Tibial nerve (tissue), 4 donors: ENCODE data around the gene USP32. TPM values are rescaled to one million over a fixed set of nuclear protein-coding genes. Genes with fewer than 3 reads are reported as not detected.

Experiments
- DNase-seq, 2 donors: peaks; one replicate each; pipeline ENCODE4 v3.0.0-alpha.2; 2019; ENCODE audit warnings: low spot score in 2 of 2
- H3K27ac ChIP-seq, 4 donors: fragments of 200-600 bp; sonication (generic) in 3 of 4; one replicate each; pipeline ENCODE4 v1.5.1; 2017 to 2019; ENCODE audit warnings: mild to moderate bottlenecking in 1 of 4
- H3K27me3 ChIP-seq, 2 donors: fragments of 200-600 bp; sonication (generic) in 1 of 2; one replicate each; pipeline versions ENCODE4 v1.5.1 to v1.6.0; 2017 to 2019
- H3K36me3 ChIP-seq, 3 donors: fragments of 200-600 bp; sonication (generic); one replicate each; pipeline ENCODE4 v1.5.1; 2018 to 2019
- H3K4me1 ChIP-seq, 4 donors: fragments of 200-600 bp; sonication (generic) in 3 of 4; one replicate each; pipeline ENCODE4 v1.5.1; 2017 to 2019
- H3K4me3 ChIP-seq, 4 donors: fragments of 200-600 bp; sonication (generic) in 3 of 4; one replicate each; pipeline ENCODE4 v1.5.1; 2017 to 2019; ENCODE audit warnings: mild to moderate bottlenecking in 1 of 4, moderate library complexity in 1 of 4
- H3K9me3 ChIP-seq, 4 donors: fragments of 200-600 bp; sonication (generic) in 3 of 4; one replicate each; pipeline ENCODE4 v1.5.1; 2017 to 2019
- CTCF ChIP-seq, 5 experiments: fragments of 200-600 bp in 3 of 5; fragments of 450-650 bp in 2 of 5; sonication (generic) in 3 of 5; IDR thresholded peaks; one replicate each; pipeline ENCODE4 v1.5.1; 2016 to 2019; ENCODE audit warnings: antibody characterized with exemption in 5 of 5, mild to moderate bottlenecking in 3 of 5, moderate library complexity in 2 of 5
- EP300 ChIP-seq, 2 donors: sonication (generic); formaldehyde crosslinking; IDR thresholded peaks; one replicate each; pipeline ENCODE4 v1.6.1; 2017; ENCODE audit warnings: antibody characterized with exemption in 2 of 2, mild to moderate bottlenecking in 1 of 2
- POLR2A ChIP-seq, 2 donors: fragments of 450-650 bp; IDR thresholded peaks; one replicate each; pipeline ENCODE4 v1.6.1; 2017; ENCODE audit warnings: antibody characterized with exemption in 2 of 2, mild to moderate bottlenecking in 2 of 2, moderate library complexity in 2 of 2
- WGBS, 2 donors: methylation state at CpG; one replicate each; pipeline ENCODE4 v1.1.5; 2018; 5-methylcytosine and 5-hydroxymethylcytosine counted together
- total RNA-seq, 4 donors: library from RNA; depleted of rRNA; stranded (reverse); fragments of >200 nt; gene quantifications; one replicate each; pipeline ENCODE4 v1.1.0, GENCODE V29; 2016

The USP32 gene
- total RNA-seq, 4 donors from 2014 or later: 49.6 to 64.7 (median 56.5) TPM

- TF ChIP-seq EP300 (IDR thresholded peaks at IDR 0.05): no peak
- TF ChIP-seq POLR2A (IDR thresholded peaks at IDR 0.05): no peak
- TF ChIP-seq CTCF (IDR thresholded peaks at IDR 0.05): no peak
These were observed 142.6 kb downstream of the USP32 start for GRCh38 chr17:60249290-60249826.

GRCh38 chr17:60248618-60249289 lies 143.2 kb downstream of the USP32 start:
- H3K36me3 ChIP-seq: peaks cover 0 to 8% (median 0%) of the 10 kb centered on the region in 3 donors
- H3K27me3 ChIP-seq: no peaks in the 10 kb centered on the region
- DNase-seq: no peak
- no peak overlapping the region for H3K4me3 ChIP-seq
- H3K27ac ChIP-seq: no peak overlapping the region
- peaks cover 0 to 8% (median 0%) of the 10 kb centered on the region in 4 donors for H3K4me1 ChIP-seq
- H3K9me3 ChIP-seq: no peaks in the 10 kb centered on the region
- WGBS, 2 donors: 32 to 36% methylated on average over 5 of the region's 5 CpGs
- no peak for TF ChIP-seq POLR2A (IDR thresholded peaks at IDR 0.05)
- TF ChIP-seq EP300 (IDR thresholded peaks at IDR 0.05): no peak
- TF ChIP-seq CTCF (IDR thresholded peaks at IDR 0.05): no peak

More at GRCh38 chr17:60249290-60249826, 142.6 kb downstream of the USP32 start:
- Histone ChIP-seq H3K27ac (no peak overlapping the region), H3K4me1 (peaks cover 0 to 8% (median 0%) of the 10 kb centered on the region in 4 donors), H3K27me3 (no peaks in the 10 kb centered on the region), H3K9me3 (no peaks in the 10 kb centered on the region), H3K4me3 (no peak overlapping the region), H3K36me3 (peaks cover 0 to 12% (median 0%) of the 10 kb centered on the region in 3 donors)
- DNase-seq: no peak

- DNase-seq: no peak
- no peaks in the 10 kb centered on the region for H3K27me3 ChIP-seq
- H3K36me3 ChIP-seq: peaks cover 0 to 2% (median 0%) of the 10 kb centered on the region in 3 donors
- no peak overlapping the region for H3K27ac ChIP-seq
- no peaks in the 10 kb centered on the region for H3K9me3 ChIP-seq
- H3K4me3 ChIP-seq: no peak overlapping the region
- TF ChIP-seq CTCF (IDR thresholded peaks at IDR 0.05) (no peak), POLR2A (IDR thresholded peaks at IDR 0.05) (no peak), EP300 (IDR thresholded peaks at IDR 0.05) (no peak)
- 95 to 96% methylated on average over 7 of the region's 7 CpGs for WGBS, 2 donors
- peaks cover 0 to 8% (median 0%) of the 10 kb centered on the region in 4 donors for H3K4me1 ChIP-seq
These were observed 144.0 kb downstream of the USP32 start for GRCh38 chr17:60247836-60248461.

GRCh38 chr17:60244656-60245055 lies 147.3 kb downstream of the USP32 start:
- Histone ChIP-seq H3K27ac (no peak overlapping the region), H3K27me3 (no peaks in the 10 kb centered on the region), H3K36me3 (peaks cover 0 to 15% (median 0%) of the 10 kb centered on the region in 3 donors), H3K4me1 (peaks cover 0 to 8% (median 0%) of the 10 kb centered on the region in 4 donors), H3K9me3 (peaks cover 0 to 8% (median 0%) of the 10 kb centered on the region in 4 donors), H3K4me3 (no peak overlapping the region)
- 91 to 95% methylated on average over 8 of the region's 8 CpGs for WGBS, 2 donors
- TF ChIP-seq POLR2A (IDR thresholded peaks at IDR 0.05) (no peak), EP300 (IDR thresholded peaks at IDR 0.05) (no peak), CTCF (IDR thresholded peaks at IDR 0.05) (no peak)
- DNase-seq: no peak

- H3K27ac ChIP-seq: no peak overlapping the region
- no peak for DNase-seq
- H3K4me3 ChIP-seq: no peak overlapping the region
- WGBS, 2 donors: 97 to 99% methylated on average over 3 of the region's 3 CpGs
- TF ChIP-seq POLR2A (IDR thresholded peaks at IDR 0.05) (no peak), CTCF (IDR thresholded peaks at IDR 0.05) (no peak), EP300 (IDR thresholded peaks at IDR 0.05) (no peak)
- H3K27me3 ChIP-seq: no peaks in the 10 kb centered on the region
- peaks cover 0 to 31% (median 0%) of the 10 kb centered on the region in 3 donors for H3K36me3 ChIP-seq
- no peaks in the 10 kb centered on the region for H3K4me1 ChIP-seq
- H3K9me3 ChIP-seq: peaks cover 0 to 8% (median 0%) of the 10 kb centered on the region in 4 donors
These were observed 151.6 kb downstream of the USP32 start for GRCh38 chr17:60240290-60240689.
